ENCODE data around the gene WRNIP1.

The WRNIP1 gene

DNA sequence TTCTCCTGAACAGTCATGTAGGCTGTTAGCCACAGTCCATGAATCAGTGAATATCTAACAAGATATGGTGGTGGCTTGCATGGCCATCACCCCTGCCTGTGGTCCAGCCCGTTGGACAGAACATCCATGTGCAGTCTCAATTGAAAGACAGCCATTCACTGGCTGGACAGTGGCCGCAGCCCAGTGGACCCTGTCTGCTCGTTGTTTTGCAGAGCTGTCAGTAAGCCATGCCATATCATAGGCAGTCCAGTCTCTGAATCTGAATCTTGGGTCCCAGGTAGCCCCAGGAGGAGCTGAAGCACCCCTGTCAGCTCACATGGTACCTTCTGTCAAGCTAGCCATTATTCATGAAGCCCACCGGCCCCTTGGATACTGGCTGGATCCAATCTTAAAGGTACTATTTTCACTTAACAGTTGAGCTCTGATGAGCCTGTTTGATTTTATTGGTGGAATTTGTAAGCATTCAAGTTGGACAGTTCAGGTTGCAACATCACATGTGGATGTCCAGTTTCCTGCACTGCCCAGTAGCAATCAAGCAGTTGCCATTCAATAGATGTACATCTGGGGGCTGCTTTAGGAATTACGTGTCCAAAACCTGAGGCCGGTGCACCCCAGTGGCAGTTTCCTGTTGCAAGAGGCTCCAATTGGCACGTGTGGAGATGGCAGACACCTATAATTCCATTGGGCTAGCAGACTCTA is 38.7 kb downstream of the WRNIP1 start:
- no peak for DNase-seq

GRCh38 chr6:2804516-2804915 is 39.3 kb downstream of the WRNIP1 start:
- DNase-seq: no peak

DNA sequence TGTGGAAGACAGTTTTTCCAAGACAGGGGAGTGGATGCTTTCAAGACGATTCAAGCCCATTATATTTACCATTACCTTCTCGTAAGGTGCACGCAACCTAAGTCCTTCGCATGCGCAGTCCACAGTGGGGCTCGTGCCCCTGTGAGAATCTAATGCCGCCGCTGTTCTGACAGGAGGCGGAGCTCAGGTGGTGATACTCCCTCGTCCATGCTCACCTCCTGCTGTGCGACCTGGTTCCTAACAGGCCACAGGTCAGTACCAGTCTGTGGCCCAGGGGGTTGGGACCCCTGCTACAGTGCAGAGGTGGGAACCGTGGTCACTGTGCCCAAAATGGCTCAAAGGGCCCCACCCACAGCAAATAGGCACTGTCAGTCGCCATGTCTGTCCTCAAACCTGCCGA is 39.8 kb downstream of the WRNIP1 start:
- DNase-seq: no peak

DNA sequence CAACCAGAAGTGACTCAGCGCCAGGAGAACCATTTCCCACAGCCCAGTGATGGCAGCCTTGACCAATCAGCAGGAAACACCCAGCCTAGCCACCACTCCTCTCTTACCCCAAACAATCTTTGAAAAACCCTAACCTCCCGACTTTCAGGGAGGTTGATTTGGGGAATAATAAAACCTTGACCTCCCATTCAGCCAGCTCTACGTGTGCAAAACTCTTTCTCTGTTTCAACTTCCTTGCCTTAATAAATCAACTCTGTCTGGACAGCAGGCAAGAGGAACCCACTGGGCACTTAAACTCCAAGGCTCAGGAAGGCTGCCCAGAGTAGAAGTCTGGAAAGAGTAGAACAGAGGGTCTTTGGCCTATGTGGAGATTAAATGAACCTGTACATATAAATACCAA is 41.5 kb downstream of the WRNIP1 start:
- DNase-seq: no peak

DNA sequence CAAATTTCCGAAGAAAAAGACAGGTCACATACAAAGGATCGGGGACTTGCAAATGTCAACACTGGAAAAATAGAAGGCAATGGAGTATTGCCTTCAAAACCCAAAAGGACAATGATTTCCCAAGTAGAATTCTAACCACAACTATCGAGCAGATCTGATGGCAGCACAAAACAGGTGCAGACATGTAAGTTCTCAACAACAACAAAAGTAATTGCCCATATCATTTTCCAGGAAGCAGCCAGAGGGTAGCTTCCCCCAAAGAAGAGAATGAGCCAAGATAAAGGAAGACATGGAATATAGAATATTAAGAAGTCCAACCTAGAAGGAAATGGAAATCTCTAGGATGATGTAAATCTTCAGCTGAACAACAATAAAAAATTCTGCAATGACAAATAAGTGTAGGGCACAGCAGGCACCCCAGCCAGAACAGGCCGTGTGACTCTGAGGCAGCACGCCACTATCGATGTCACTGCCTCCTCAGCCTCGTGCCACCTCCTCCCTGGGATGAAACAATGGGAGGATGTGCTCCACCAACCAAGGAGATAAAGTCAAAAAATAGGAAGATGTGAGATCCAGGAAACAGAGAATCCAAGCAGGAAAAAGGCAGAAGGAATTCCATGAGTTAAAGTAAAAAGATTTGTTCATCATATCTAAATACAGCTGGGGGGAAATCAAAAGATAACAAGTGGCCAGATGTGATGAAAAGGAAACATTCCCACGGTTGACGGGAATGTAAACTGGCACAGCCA is 42.3 kb downstream of the WRNIP1 start:
- peak in 13 of 51 donors; percentile 7 to 47 (median 26) for DNase-seq

GRCh38 chr6:2809015-2809414 is 43.8 kb downstream of the WRNIP1 start:
- DNase-seq: no peak

DNA sequence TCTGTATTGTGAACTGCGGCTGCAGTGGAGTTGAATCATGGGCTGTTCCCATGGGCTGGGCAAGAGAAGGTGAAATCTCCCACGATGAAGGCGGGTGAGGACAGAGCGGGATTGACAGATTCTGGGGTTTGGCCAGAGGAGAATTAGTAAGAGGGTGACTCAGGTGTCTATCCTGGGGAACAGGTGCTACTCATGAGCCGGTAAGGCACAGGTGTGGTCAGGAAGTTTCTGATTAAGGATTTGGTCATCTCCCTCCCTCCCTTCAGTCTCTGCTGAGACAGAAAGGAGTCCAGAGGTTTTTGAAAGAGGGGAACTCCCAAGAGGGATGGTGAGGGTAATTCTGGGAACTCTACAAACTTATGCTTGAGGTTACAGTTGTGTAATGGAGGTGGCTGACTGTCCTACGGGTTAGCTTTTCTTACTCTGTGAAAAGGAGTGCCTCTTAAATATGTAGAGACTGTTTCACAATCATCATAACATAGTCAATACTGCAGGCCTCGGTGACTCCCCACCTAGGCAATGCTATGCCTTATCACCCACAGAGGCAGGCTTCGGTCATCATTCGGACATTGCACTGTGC is 45.0 kb downstream of the WRNIP1 start:
- no peak for DNase-seq

GRCh38 chr6:2812695-2813094 is 47.5 kb downstream of the WRNIP1 start:
- DNase-seq: no peak

DNA sequence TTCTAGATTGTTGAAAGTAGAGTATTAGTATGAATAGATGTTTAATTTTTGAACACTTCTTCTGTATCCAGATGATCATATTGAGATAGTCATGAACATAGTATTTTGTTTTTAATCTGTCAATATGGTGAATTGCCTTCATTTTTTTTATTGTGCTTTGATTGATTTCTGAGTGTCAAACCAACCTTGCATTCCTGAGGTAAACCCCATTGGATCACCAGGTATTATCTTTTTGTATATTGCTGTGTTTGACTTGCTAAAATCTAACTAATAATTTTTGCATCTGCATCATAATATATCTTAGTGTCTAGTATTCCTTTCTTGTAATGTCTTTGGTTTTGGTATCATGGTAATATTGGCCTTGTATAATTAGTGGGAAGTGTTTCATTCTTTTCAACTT is 51.0 kb downstream of the WRNIP1 start:
- no peak for DNase-seq

DNA sequence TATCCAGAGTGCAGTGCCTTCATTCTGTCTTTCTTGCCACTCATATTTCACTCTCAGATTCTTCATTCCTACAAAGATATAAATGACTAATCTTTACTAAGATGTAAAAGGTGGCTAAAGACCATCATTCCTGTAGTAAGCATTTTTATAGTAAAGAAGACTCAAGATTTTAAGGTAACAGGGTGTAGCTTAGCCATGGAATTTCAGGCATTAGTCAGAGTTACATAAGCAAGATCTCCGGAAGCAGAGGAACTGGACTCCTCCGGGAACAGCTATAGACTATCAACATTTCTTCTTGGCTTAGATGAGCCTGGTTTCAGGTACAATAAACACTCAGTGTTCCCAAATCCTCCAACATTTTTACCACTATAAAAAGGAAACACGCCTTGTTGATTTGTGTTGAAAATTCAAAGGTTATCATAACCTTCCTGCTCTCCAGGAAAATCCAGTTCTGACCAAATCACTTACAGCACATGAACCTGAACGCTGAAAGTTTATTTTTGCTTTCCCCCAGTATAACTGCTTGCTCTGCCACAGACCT is 52.8 kb downstream of the WRNIP1 start:
- DNase-seq: peak in 1 of 51 donors; percentile 50

DNA sequence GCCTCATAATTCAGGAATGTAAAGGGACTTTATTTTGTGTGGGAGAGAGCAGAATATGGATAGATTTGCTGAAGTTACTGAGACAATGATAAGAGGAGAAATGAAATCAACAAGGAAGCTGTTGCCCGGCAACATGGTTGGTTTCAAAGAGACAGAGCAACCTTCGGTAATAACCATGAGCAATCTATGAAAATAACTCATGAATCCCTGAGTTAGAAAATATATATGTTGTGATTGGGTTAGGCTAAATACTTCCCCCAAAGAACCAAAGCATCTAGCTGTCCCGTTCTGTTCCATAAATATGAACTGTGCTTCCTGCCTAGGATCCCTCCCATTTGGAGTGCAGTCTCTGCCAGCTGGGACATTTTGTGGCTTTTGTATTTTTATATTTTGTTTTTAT is 53.4 kb downstream of the WRNIP1 start:
- peak in 2 of 51 donors; percentile 3 to 50 for DNase-seq

GRCh38 chr6:2819115-2819514 is 53.9 kb downstream of the WRNIP1 start:
- DNase-seq: no peak

- no peak for DNase-seq
Observed at GRCh38 chr6:2819978-2820377, 54.8 kb downstream of the WRNIP1 start.

DNA sequence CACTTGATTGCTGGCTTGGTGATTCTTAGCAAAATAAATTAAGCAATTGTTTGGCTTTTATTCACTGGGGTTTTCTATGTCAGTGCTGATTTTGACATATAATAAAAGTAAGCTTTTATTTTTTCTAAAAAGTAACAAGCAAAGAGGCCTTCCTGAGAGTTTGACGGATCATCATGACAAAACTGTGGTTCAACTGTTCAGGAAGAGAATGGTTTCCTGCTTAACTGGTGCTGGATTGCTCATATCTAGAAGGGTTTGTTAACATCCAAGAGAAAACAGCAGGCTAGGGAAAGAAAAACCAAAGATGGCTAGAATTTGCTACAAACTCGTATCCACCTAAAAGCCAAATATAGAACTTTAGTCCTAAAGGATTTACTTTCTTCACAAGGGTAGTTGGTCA is 55.2 kb downstream of the WRNIP1 start:
- no peak for DNase-seq

DNA sequence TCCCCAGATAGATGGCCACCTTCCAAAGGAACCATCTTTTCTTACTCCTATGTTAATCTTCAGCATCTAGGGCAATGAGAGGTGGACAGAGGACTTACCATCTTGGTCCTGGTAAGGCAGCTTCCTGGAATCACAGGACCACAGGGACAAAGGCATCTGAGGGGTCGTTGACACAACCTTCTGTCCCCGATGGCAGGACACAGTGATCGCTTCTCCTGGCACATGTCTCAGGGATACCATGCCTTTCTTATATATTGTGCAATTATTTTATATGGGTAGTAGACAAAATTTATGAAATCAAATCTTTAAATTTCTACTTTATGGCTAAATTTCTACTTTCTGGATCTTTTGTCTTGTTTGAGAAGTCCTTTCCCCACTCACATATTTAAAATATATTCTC is 56.4 kb downstream of the WRNIP1 start:
- no peak for DNase-seq

DNA sequence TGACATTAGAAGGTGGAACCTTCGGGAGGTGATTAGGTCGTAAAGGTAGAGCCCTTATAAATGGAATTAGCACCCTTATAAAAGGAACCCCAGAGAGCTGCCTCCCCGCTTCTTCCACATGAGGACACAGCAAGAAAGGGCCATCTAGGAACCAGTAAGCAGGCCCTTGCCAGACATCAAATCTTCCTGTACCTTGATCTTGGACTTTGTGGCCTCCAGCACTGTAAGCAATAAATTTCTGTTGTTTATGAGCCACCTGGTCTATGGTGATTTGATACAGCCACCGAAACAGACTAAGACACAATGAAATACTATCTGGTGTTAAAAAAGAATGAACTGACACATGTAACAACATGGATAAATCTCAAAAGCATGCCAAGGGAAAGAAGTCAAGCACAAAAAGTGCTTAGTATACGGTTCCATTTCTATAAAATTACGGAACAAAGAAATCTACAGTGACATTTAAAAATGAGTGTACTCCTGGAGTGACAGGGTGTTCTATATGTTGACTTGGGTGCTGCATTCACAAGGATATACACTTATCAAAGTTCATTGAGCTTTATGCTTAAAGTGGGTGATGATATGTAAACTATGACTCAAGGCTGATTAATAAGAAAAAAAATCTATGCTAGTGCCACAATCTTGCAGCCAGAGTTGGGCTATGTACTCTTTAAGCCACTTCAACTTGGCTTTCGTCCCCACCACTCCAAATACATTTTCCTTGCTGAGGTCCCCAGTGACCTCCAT is 58.1 kb downstream of the WRNIP1 start:
- DNase-seq: no peak

DNA sequence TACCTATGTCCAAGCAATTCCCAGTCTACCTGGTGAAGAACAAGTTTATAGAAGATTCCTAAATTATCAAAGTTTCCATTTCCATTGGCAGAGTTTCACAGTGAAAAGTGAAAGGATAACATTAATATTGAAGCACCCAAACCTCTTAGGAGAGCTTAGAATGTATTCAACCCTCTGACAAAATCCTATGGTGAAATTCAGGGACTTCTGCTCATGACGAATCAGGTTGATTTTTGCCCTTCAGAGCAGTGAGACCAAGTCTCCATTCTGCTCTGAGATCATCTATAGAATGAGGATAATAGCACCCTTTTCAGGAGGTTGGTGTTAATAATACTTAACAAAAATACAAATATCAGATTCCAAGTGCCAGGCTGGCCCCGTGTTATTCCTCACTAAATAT is 60.9 kb downstream of the WRNIP1 start:
- no peak for DNase-seq

DNA sequence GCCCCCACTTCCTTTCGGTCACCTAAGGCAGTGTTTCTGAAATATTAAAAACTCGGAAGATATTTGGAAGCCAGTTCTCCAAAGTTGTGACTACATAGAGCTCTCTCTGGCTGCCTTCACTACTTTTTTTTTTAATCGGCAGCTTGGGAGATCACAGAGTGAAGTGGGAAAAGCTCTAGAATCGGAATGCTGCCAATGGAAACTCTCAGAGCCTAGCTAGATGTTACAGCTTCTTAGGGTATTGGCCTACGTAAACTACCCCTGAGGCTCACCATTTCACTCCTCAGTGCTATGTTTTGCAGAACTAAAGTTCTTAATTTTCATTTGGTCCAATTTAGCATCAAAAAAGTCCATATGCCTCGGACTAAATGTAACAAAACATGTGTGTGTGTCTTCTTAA is 61.9 kb downstream of the WRNIP1 start:
- DNase-seq: no peak

DNA sequence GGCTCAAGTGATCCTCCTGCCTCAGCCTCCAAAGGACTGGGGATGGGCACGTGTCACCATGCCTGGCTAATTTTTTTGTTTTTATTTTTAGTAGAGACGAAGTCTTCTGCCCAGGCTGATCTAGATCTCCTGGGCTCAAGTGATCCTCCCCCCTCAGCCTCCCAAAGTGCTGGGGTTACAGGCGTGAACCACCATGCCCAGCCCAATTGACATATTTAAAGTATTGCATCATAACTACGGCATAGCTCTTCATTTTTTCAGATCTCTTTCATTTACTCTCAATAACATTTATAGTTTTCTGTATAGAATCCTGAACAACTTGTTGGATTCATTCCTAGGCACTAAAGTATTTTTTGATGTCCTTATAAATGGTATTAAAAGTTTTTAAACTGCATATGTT is 63.4 kb downstream of the WRNIP1 start:
- no peak for DNase-seq

DNA sequence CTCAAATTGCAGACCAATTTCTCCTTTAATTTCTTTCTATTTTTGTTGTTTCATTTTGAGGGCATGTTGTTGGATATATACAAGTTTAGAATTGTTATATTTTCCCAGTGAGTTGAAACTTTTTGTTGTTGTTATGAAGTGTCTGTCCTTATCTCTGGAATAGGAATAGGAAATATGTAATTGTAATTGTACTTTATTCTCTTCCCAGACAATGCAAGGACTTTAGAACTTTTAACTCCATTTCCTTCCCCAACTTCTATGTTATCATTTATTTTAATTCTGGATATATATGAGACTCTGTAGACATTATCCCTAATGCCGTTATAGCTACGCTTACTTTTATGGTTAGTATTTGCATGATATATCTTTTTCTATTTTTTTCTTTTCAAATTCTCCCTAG is 64.1 kb downstream of the WRNIP1 start:
- no peak for DNase-seq

- DNase-seq: no peak
Observed at GRCh38 chr6:2830183-2830582, 65.0 kb downstream of the WRNIP1 start.

GRCh38 chr6:2831392-2831791 is 66.2 kb downstream of the WRNIP1 start:
- no peak for DNase-seq

Data from hypothalamus (tissue), 51 donors.